Liver (tissue), 3 donors: Measurements from ENCODE around the gene NTNG1.

Experiments used
- FOXA1 ChIP-seq: IDR thresholded peaks from 2 replicates; pipeline ENCODE4 v1.6.1; 2016; ENCODE audit warnings: antibody characterized with exemption
- GABPA ChIP-seq, 2 donors: IDR thresholded peaks in 1 of 2; conservative IDR thresholded peaks in 1 of 2; 2 replicates each; pipeline ENCODE4 v1.6.1; 2016; ENCODE audit warnings: antibody characterized with exemption in 2 of 2, mild to moderate bottlenecking in 1 of 2, moderate library complexity in 1 of 2
- SP1 ChIP-seq: IDR thresholded peaks from 2 replicates; pipeline ENCODE4 v1.6.1; 2018; ENCODE audit warnings: antibody characterized with exemption, mild to moderate bottlenecking
- TAF1 ChIP-seq: conservative IDR thresholded peaks from 2 replicates; pipeline ENCODE4 v1.6.1; 2016; ENCODE audit warnings: antibody characterized with exemption, mild to moderate bottlenecking
- TF ChIP-seq, protein P1 (sequence below): fragments of 150-350 bp; IDR thresholded peaks from 2 replicates; pipeline ENCODE4 v1.5.1; 2017; ENCODE audit warnings: improper control_type of control experiment, low read depth, low read length; ENCODE audit not compliant: missing input control
- donor health status: healthy.
- donor health status: healthy.

DNA sequence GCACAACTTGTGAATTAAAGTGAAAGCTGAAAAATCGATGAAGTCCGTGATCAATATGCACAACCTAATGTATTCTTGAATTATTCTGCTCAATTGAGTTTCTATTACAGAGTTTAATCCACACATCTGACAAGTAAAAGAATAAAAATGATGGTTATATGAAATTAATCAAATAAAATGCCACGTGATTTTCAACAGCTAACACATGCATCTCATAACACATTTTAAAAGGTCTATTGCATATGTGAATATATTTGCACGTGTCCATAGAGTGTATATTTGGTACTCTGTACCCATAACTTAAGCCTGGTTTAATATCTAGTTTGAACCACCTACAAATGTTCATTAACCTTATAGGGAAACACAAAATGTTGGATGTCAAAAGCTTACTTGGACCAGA is 266.2 kb downstream of the NTNG1 start:
- TF ChIP-seq, protein P1, sequence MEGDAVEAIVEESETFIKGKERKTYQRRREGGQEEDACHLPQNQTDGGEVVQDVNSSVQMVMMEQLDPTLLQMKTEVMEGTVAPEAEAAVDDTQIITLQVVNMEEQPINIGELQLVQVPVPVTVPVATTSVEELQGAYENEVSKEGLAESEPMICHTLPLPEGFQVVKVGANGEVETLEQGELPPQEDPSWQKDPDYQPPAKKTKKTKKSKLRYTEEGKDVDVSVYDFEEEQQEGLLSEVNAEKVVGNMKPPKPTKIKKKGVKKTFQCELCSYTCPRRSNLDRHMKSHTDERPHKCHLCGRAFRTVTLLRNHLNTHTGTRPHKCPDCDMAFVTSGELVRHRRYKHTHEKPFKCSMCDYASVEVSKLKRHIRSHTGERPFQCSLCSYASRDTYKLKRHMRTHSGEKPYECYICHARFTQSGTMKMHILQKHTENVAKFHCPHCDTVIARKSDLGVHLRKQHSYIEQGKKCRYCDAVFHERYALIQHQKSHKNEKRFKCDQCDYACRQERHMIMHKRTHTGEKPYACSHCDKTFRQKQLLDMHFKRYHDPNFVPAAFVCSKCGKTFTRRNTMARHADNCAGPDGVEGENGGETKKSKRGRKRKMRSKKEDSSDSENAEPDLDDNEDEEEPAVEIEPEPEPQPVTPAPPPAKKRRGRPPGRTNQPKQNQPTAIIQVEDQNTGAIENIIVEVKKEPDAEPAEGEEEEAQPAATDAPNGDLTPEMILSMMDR: no peak
- TF ChIP-seq GABPA (IDR thresholded peaks at IDR 0.05 in 1 of 2, conservative IDR thresholded peaks at IDR 0.05 in 1 of 2) (no peak), SP1 (no peak), TAF1 (no peak), FOXA1 (no peak)
